ENCODE results near the gene TSBP1.
"Not testable (repeated sequence)": the region's sequence is repeated elsewhere in the genome, so short reads cannot be mapped to it uniquely, and the experiment has no call there.

Gene TSBP1

DNA sequence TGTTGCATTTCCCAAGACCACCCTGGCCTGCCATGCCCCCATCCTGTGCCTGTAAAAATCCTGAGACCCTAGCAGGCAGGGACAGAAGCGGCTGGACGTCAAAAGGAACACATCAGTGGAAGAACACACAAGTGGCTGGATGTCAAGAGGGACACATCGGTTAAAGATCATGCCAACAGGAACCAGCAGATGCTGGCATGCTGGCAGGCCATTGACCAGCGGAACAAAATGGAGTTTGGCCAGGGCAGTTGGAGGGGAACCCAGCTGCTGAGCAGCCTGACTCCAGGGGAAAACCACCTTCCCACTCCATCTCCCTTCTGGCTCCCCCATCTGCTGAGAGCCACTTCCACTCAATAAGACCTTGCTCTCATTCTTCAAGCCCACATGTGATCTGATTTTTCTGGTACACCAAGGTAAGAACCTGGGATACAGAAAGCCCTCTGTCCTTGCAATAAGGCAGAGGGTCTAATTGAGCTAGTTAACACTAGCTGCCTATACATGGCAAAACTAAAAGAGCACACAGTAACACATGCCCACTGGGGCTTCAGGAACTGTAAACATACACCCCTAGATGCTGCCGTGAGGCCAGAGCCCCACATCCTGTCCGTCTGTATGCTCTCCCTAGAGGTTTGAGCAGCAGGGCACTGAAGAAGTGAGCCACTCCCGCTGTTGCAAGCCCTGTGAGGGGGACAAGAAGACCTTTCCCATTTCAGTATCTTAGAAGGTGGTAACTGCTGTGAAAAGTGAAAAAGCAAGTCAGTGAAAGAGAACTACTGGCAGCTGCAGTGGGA is 4.2 kb upstream of the TSBP1 start:
- DNase-seq, result no peak

DNA sequence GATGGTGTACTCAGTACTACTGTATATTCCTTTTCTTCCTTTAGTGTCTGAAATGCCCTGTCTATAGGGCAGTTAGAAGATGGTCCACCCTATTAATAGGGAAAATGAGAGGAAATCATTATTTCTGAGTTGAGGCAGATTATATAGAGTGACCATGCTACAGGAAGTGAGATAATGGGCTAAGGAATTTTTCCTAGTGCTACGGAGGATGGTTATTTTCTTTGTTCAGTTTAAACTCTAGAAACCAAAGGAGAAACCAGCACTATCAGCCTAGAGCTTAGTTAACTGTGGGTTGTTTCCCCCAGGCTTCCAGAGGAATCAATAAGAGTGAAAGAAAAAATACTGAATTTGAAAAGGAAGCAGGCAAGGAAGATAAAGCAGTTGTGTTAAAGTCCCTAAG is 474 bp downstream of the TSBP1 start:
- peak; percentile 11 for DNase-seq

DNA sequence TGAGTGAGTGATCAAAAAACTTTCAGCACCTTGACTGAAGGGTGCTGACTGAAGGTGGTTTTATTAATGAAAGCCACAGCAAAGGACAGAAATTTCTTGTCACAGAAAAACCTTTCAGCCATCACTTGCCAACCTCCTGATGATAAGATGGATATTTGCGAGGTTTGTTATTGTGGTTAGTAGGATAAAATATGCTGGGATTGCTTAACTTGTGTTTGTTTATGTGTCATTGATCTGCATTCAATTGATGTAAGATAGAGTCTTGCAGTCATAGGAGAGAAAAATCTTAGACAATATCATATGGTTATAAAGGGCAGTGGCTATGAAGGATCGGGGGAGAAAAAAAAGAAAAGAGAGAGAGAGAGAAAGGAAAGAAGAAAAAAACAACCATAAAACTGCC is 1.2 kb downstream of the TSBP1 start:
- DNase-seq, result no peak

DNA sequence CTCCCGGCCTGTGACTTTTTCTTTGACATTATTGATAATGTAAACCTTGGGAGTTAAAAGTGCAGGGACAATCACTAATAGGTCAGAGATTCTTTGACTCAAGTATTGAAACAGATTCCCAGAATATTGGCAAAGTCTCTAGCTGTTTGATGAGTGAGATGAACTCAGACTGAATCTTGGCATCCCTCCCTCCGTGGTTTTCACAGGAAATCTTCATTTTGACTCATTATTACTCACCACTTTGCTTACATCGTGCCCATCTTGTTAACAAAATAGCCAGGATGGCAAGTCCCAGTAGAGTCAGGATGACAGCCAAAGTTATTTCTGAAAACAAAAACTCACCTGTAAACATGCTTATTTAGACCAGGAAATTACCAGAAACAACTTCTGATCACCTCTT is 2.0 kb downstream of the TSBP1 start:
- DNase-seq, result peak; percentile 90

DNA sequence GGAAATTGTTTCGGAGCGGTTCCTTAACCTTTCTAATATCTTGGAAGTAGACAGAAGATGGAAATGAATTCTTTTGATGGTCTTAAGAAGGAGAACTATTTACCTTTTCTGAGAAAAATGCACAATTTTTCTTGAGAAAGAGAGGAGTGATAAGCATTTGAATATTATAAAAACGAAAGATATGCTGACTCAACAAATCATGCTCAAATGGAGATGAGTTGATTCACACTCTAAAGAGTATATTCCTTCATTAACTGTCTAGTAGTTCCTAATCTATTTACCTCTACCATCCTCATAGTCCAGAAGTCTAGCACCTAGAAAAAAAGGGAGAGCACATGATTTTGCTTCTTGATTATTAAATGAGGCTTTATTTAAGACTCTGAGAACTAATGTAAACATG is 4.1 kb downstream of the TSBP1 start:
- no peak for DNase-seq

DNA sequence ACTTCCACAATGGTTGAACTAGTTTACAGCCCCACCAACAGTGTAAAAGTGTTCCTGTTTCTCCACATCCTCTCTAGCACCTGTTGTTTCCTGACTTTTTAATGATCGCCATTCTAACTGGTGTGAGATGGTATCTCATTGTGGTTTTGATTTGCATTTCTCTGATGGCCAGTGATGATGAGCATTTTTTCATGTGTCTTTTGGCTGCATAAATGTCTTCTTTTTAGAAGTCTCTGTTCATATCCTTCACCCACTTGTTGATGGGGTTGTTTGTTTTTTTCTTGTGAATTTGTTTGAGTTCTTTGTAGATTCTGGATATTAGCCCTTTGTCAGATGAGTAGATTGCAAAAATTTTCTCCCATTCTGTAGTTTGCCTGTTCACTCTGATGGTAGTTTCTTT is 12.5 kb downstream of the TSBP1 start:
- DNase-seq, result not testable (repeated sequence)

DNA sequence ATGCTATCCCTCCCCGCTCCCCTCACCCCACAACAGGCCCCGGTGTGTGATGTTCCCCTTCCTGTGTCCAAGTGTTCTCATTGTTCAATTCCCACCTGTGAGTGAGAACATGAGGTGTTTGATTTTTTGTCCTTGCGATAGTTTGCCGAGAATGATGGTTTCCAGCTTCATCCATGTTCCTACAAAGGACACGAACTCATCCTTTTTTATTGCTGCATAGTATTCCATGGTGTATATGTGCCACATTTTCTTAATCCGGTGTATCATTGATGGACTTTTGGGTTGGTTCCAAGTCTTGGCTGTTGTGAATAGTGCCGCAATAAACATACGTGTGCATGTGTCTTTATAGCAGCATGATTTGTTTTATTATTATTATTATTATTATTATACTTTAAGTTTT is 13.2 kb downstream of the TSBP1 start:
- not testable (repeated sequence) for DNase-seq

DNA sequence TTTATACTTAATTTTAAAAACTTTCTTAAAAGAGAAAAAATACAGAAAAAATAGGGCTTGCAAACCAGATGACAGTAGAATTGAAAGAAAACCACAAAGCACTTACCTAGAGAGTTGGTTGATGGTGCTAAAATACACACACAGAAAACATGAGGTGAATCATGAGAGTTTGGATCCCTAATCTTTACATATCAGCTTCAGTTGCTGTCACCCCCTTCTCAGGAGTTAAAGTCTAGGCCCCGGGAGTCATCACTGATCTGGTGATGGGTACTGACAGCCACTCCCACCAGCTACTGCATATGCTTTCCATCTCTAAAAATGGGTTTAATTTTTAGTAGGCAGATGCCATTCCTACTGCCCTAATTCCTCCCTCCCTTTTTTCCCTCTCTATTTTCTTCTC is 16.7 kb downstream of the TSBP1 start:
- DNase-seq, result no peak

DNA sequence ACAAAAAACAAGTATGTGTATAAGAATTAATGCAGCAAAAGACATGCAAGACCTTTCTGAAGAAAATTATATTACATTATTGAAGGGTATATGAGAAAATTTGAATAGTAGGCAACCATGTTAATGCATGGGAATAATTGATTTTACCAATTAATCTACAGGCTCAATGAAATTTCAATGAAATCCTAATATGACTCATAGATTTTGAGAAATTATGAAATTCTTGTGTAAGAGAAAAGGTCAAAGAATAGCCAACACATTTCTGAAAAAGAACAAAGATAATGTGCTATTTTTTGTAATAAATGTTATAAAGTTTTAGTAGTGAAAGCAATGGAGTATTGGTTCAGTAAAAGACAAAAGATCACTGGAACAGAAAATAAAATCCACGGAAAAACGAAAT is 18.4 kb downstream of the TSBP1 start:
- DNase-seq, result no peak

DNA sequence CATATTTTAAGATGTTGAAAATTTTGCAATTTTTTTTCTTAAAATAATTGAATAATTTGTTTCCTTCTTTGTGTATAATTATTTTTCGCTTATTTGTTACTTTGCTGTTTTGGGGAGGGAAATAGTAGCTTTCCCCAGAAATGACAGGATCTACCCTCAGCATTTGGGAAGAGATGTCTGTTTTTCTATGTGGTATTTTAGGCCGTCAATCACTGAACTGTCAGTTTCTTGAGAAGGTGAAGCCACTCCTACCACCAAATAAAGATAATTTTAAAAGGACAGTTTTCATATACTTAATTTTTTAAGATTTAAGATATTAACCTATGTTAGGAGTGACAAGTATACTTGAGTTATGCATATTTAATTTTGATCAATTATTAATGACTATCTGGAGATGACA is 31.5 kb downstream of the TSBP1 start:
- DNase-seq, result no peak

DNA sequence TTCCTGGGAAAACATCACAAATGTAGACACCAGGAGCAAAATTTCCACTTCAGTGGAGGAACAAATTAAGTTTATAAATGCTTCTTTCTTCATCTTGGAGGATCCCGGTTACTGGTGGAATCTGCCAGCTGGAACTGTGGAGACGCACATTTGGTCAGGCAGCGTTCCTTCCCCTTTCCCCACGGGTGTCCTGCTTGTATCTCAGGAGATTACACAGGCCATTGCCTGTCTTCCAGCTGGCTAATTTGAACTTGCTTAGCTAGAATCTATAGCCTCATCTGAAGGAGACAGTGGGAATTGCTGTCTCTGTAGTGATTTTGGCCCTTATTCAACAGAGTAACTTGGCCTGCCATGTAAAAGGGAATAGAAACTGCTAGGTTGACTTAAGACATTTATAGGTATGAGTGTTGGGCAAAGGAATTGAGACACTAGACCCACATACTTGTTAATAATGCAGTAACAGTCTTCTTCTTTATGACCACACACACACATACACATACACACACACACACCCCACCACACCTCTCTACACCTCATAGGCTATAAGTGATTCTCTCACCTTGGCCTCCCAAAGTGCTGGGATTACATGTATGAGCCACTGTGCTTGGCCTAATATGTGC is 34.4 kb downstream of the TSBP1 start:
- no peak for DNase-seq

DNA sequence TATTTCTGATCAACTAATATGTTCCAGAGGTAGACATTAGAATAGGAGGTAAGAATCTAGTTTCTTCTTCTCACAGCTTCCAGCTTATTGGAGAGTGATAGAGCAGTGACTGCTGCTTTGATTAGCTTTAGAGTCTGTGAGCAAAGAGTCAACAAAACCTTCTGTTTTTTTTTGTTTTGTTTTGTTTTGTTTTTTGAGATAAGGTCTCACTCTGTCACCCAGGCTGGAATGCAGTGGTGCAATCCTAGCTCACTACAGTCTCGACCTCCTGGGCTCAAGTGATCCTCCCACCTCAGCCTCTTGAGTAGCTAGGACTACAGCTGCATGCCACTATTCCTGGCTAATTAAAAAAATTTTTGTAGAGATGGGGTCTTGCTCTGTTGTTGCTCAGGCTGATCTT is 39.3 kb downstream of the TSBP1 start:
- no peak for DNase-seq

DNA sequence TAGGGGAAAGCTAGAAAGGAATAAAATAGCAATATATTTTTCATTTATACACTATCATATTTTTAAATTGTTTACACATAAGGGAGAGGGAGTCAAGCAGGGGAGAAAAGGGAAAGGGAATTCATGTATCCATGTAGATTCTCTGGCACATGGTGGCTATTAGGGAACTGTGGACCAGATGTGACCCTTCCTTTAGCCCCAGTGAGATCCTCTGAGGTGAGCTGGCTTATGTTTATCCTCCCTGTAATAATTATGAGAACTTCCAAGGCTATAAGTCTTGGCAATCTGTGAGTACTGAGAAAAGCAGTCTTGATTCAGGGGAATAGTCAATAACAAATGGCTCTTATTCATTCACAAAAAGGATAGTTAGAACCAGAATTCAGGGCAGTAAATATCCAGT is 42.6 kb downstream of the TSBP1 start:
- DNase-seq, result no peak

DNA sequence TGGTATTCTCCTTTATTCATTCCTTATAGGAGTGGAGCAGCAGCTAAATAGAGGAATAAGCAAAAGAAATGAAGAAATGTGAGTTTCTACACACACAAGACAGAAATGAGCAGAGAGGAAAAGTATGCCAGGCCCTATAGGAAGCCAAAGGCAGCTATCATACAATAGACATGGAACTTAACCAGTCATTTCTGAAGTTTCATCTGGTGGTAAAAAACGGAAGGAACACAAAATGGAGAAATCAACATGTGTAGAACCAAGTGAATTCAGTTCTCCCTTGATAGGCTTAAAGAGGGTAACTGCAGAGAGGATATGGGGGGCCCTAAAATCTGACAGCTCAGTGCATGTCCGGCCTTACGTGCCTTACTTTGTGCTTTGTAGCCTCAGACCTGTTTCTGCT is 44.6 kb downstream of the TSBP1 start:
- no peak for DNase-seq

DNA sequence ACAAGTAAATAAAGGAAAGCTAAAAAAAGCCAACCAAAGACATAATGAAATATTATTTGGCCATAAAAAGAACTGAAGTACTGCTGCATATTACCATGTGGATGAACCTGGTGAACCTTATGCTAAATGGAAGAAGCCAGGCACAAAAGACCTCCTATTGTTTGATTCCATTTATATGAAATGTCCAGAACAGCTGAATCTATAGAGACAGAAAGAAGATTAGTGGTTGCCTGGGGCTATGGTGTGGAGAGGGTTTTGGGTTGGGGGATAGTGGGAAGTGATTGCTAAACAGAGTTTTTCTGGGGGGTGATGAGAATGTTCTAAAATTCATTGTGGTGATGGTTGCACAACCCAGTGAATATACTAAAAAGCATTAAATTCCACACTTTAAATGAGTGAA is 53.2 kb downstream of the TSBP1 start:
- no peak for DNase-seq

DNA sequence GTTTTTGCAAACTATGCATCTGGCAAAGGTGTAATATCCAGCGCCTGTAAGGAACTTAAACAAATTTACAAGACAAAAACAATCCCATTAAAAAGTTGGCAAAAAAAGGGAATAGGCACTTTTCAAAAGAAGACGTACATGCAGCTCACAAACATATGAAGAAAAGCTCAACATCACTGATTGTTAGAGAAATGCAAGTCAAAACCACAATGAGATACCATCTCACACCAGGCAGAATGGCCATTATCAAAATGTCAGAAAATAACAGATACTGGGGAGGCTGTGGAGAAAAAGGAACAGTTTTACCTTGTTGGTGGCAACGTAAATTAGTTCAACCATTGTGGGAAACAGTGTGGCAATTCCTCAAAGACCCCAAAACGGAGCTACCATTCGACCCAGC is 54.2 kb downstream of the TSBP1 start:
- DNase-seq, result no peak

DNA sequence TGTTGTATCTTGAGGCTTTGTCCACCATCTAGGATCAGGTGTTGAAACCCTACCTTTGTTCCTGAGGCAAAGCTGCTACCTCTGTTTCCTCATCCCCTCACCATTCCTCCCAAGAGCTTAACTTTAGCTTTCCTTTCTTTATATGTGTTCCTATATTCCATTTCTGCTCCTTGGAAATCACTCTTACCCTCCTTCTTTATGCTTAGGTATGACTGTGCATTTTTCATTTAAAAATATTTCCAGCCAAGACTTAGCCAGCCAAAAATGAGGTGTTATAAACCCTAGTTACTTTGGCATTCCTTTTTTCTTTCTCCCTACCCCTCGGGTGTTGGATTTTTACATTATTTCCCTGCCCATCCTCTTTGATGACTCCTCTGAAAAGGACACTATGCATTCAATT is 57.7 kb downstream of the TSBP1 start:
- no peak for DNase-seq

DNA sequence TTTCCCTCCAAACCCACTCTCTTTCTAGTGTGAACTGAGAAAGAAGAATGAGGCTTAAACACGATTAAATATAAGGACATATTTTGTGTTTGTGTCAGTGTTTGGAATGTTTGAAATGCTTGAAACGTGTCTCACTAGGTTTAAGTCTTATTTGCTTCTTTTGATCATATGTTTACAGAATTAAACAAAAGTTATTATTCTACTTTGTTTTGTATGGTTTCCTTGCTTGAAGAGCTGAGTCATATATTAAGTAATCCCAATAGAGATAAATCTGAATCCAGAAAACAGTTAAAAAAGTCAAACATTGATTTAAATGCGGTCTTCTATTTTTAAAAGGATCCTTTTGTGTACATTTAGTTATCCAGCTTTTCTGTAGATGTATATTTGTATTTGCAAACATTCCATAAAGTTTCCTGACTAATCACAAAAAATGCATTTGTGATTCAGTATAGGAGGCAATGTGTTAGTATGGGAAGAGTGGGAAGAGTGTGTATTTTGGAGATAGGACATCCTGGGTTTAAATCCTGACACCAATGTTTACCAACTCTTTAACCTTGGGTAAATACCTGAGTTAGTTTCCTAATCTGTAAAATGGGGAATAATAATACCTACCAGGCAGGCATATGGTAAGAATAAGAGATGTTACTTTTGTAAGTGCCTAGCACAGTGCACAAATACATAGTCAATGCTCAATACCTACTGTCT is 72.9 kb downstream of the TSBP1 start:
- peak; percentile 32 for DNase-seq

DNA sequence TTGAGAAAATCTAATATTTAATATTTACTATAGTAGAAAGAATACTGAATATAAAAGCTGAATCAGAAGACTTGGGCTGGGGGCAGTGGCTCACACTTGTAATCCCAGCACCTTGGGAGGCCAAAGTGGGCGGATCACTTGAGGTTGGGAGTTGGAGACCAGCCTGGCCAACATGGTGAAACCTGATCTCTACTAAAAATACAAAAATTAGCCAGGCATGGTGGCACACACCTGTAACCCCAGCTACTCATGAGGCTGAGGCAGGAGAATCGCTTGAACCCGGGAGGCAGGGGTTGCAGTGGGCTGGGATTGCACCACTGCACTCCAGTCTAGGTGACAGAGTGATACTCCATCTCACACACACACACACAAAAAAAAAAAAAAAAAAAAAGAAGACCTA is 76.7 kb downstream of the TSBP1 start:
- not testable (repeated sequence) for DNase-seq

DNA sequence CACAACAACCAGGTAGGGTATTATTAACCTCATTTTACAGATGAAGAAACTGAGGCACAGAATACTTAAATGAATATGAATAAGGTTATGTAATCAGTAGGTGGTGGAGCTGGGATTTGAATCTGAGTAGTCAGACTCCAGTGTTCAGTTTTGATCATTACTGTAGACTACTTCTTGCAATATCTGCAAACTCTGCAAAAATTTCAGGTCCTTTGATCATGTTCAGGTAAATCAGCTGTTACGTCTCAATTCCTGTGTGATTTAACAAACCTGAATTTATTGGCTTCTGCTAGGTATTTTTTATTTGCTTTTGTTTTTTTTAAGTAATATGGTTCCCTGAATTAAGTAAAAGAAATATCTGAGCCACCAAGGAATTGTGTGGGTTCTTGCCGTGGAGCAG is 77.1 kb downstream of the TSBP1 start:
- no peak for DNase-seq

DNA sequence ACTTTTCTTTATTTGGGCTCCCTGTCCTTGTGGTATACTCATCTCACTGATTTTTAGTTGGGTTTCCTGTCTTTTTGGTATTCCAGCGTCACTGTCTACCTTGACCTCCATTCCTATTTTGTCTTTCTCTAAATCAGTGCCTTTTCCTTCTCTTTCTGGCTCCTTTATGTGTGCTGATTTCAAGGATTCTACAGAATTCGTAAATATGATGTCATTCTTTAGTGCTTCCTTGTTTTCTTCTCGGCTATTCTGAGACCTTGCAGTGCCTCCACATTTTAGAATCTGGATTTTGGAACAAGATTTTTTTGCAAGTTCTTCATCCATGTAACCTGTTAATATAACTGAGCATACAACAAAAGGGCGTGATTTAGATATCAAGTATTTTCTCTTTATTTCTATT is 78.0 kb downstream of the TSBP1 start:
- DNase-seq, result no peak

DNA sequence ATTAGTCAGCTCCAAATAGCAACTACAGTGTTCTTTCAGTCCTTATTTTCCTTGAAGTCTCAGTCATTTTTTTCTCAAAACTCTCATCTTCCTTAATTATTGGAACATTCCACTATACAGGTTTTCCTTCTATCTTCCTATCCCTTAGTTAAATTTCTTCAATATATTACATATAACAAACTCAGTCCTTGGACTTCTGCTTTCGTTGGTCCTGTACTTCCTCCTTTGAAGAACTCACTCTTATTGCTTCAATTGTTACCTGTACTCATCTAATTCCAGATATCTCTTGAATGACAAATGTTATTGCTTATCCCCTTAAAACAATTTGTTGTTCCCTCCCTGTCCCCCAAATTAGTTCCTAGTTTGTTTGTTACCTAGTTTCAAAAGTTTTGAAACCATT is 80.2 kb downstream of the TSBP1 start:
- DNase-seq, result no peak

DNA sequence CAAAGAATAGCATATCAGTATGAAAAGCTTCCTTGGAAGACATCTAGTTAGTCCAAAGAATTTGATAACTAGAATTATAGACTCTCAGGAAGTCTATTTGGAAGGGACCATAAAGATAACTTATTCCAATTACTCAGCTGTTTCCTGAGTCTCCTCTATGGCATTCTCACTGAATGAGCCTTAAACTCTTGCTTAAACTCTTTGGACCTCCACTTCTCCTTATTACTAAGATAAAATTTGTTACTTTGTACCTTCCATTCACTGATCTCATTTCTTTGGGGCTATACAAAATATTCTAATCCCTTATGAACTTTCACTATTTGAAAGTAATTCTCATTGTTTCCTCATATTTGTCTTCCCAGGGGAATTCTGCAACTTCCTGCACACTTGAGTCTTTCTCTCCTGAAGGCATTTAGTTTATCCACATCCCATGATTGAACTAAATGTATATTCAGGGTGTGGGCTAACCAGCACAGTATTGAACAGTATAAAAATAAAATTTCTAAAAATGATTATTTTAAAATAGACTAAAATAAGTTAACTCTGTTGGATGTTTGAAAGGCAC is 80.7 kb downstream of the TSBP1 start:
- peak; percentile 21 for DNase-seq

DNA sequence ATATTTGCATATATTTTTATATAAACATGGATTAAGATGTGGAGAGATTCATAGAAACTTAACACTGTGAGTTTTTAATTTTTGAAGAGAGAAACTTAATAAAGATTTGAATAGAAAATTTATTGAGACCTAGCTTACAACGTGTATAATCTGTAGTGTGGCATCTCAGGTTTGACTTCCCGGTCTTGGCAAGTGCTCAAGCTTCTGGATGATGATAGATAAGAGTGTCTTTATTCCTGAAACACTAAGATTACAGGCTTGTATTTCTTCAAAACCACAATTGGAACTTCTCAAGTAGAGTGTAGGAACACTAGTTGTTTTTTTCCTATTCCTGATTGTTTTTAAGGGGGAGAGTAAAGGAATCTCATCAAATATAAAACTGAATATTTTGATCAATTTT is 83.3 kb downstream of the TSBP1 start:
- no peak for DNase-seq
